NOMO-1 (cell line): ENCODE data around the gene TMEM161B.
"Not testable (repeated sequence)": the region's sequence is repeated elsewhere in the genome, so short reads cannot be mapped to it uniquely, and the experiment has no call there.

Experiments
- DNase-seq, 2 experiments: peaks; one replicate each; lab custom pipeline; 2025; ENCODE audit not compliant: unreplicated experiment in 2 of 2; lab: John Stamatoyannopoulos, UW

TMEM161B gene

GRCh38 chr5:88268385-88269184 is at the start of gene TMEM161B:
TSS of gene TMEM161B (minus strand) at chr5:88268845. CDS start at chr5:88268723, 122 bp downstream.
- DNase-seq: peak; percentile 91 to 95

- no peak for DNase-seq
Observed at GRCh38 chr5:88304356-88304755, 35.7 kb upstream of the TMEM161B start.

- DNase-seq: no peak
Observed at GRCh38 chr5:88298425-88298824, 29.8 kb upstream of the TMEM161B start.

- DNase-seq: no peak
Observed at GRCh38 chr5:88290801-88291200, 22.2 kb upstream of the TMEM161B start.

- DNase-seq: no peak
Observed at GRCh38 chr5:88288528-88289197, 20.0 kb upstream of the TMEM161B start.

- DNase-seq: no peak
Observed at GRCh38 chr5:88287846-88288527, 19.3 kb upstream of the TMEM161B start.

- no peak for DNase-seq
Observed at GRCh38 chr5:88287302-88287701, 18.7 kb upstream of the TMEM161B start.

- no peak for DNase-seq
Observed at GRCh38 chr5:88283690-88284089, 15.0 kb upstream of the TMEM161B start.

- DNase-seq: no peak
Observed at GRCh38 chr5:88281322-88281721, 12.7 kb upstream of the TMEM161B start.

GRCh38 chr5:88279584-88279983 is 10.9 kb upstream of the TMEM161B start:
- DNase-seq: peak in 1 of 2 experiments; percentile 1

- no peak for DNase-seq
Observed at GRCh38 chr5:88276378-88276777, 7.7 kb upstream of the TMEM161B start.

- no peak for DNase-seq
Observed at GRCh38 chr5:88275581-88275980, 6.9 kb upstream of the TMEM161B start.

GRCh38 chr5:88269222-88269771 is 652 bp upstream of the TMEM161B start:
- peak; percentile 35 to 36 for DNase-seq

- not testable (repeated sequence) for DNase-seq
Observed at GRCh38 chr5:88264565-88264964, 4.1 kb downstream of the TMEM161B start.

- no peak for DNase-seq
Observed at GRCh38 chr5:88263349-88263748, 5.3 kb downstream of the TMEM161B start.

GRCh38 chr5:88262116-88262515 is 6.5 kb downstream of the TMEM161B start:
- no peak for DNase-seq

GRCh38 chr5:88258636-88259035 is 10.0 kb downstream of the TMEM161B start:
- no peak for DNase-seq

GRCh38 chr5:88256872-88257271 is 11.8 kb downstream of the TMEM161B start:
- no peak for DNase-seq

GRCh38 chr5:88256037-88256436 is 12.6 kb downstream of the TMEM161B start:
- no peak for DNase-seq

- no peak for DNase-seq
Observed at GRCh38 chr5:88254320-88254719, 14.3 kb downstream of the TMEM161B start.

GRCh38 chr5:88251048-88251711 is 17.5 kb downstream of the TMEM161B start:
- no peak for DNase-seq
